Measurements from ENCODE around the gene FGF7. TPM values are rescaled to one million over a fixed set of nuclear protein-coding genes. Genes with fewer than 3 reads are reported as not detected.

FGF7 gene
- polyA plus RNA-seq, 1 donor from 2014 or later, result 0.04 TPM

DNA sequence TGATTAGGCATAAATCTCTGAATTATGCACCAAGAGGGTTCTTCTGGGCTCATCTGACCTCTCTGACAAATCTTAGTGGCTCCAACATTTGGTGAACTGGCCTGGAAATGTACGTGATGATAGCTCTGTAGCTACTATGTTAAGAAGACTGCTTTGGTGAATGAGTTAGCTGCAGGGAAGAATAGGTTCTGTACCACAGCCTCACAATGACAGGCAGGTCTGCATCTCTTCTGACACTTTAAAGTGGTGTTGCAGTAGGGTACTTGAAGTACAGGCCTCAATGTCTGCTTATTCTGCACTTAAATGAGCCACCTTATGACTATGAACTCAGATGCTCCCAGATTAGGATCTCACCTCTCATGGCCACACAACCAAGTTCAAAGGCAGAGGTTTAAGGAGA is 7.0 kb downstream of the FGF7 start:
- H3K79me2 ChIP-seq (replicated peaks; ENCODE audit: insufficient read depth, low read length), result no peaks in the 10 kb centered on the region

DNA sequence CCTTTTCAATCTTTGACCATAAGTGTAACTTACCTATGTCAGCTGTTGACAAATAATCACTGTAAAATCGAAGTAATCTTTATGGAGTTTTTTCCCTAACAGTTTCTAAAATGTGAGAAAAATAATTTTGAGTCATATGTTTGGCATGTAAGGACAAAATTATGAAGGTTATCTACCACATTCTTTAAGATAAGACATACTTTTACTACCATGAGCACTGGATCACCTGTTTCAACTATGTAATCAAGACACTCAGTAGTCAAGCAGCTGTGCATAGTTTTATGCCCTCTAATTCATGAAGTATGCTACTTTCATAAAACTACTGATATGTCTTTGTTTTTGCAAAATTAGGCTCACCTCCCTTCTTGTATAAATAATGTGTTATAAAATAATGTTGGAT is 12.1 kb downstream of the FGF7 start:
- TF ChIP-seq SMC3 (conservative IDR thresholded peaks at IDR 0.05; ENCODE audit: poor library complexity) (no peak), RAD21 (conservative IDR thresholded peaks at IDR 0.05) (no peak), POLR2AphosphoS5 (IDR thresholded peaks at IDR 0.05) (no peak), MXI1 (conservative IDR thresholded peaks at IDR 0.05; ENCODE audit: poor library complexity, severe bottlenecking) (no peak), TAF1 (IDR thresholded peaks at IDR 0.05; ENCODE audit: low read depth) (no peak), EP300 (conservative IDR thresholded peaks at IDR 0.05; ENCODE audit: poor library complexity, severe bottlenecking) (no peak), EZH2 (IDR thresholded peaks at IDR 0.05; ENCODE audit: borderline replicate concordance, insufficient read depth, low read length, poor library complexity, severe bottlenecking) (no peak)
- TF ChIP-seq, protein P1, sequence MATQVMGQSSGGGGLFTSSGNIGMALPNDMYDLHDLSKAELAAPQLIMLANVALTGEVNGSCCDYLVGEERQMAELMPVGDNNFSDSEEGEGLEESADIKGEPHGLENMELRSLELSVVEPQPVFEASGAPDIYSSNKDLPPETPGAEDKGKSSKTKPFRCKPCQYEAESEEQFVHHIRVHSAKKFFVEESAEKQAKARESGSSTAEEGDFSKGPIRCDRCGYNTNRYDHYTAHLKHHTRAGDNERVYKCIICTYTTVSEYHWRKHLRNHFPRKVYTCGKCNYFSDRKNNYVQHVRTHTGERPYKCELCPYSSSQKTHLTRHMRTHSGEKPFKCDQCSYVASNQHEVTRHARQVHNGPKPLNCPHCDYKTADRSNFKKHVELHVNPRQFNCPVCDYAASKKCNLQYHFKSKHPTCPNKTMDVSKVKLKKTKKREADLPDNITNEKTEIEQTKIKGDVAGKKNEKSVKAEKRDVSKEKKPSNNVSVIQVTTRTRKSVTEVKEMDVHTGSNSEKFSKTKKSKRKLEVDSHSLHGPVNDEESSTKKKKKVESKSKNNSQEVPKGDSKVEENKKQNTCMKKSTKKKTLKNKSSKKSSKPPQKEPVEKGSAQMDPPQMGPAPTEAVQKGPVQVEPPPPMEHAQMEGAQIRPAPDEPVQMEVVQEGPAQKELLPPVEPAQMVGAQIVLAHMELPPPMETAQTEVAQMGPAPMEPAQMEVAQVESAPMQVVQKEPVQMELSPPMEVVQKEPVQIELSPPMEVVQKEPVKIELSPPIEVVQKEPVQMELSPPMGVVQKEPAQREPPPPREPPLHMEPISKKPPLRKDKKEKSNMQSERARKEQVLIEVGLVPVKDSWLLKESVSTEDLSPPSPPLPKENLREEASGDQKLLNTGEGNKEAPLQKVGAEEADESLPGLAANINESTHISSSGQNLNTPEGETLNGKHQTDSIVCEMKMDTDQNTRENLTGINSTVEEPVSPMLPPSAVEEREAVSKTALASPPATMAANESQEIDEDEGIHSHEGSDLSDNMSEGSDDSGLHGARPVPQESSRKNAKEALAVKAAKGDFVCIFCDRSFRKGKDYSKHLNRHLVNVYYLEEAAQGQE (IDR thresholded peaks at IDR 0.05; ENCODE audit: borderline replicate concordance), result no peak
- TF ChIP-seq, protein P2, sequence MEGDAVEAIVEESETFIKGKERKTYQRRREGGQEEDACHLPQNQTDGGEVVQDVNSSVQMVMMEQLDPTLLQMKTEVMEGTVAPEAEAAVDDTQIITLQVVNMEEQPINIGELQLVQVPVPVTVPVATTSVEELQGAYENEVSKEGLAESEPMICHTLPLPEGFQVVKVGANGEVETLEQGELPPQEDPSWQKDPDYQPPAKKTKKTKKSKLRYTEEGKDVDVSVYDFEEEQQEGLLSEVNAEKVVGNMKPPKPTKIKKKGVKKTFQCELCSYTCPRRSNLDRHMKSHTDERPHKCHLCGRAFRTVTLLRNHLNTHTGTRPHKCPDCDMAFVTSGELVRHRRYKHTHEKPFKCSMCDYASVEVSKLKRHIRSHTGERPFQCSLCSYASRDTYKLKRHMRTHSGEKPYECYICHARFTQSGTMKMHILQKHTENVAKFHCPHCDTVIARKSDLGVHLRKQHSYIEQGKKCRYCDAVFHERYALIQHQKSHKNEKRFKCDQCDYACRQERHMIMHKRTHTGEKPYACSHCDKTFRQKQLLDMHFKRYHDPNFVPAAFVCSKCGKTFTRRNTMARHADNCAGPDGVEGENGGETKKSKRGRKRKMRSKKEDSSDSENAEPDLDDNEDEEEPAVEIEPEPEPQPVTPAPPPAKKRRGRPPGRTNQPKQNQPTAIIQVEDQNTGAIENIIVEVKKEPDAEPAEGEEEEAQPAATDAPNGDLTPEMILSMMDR (IDR thresholded peaks at IDR 0.05; ENCODE audit: poor library complexity, severe bottlenecking), result no peak
- no peaks in the 10 kb centered on the region for H4K20me1 ChIP-seq (ENCODE audit: insufficient read depth)
- H3K36me3 ChIP-seq (ENCODE audit: insufficient read depth, low read length), result no peaks in the 10 kb centered on the region
- no peaks in the 10 kb centered on the region for H3K27me3 ChIP-seq (ENCODE audit: insufficient read depth, low read depth, low read length)
- H3K79me2 ChIP-seq (replicated peaks; ENCODE audit: insufficient read depth, low read length), result no peaks in the 10 kb centered on the region
- H3K9me2 ChIP-seq (ENCODE audit: insufficient read depth, low read length), result no peaks in the 10 kb centered on the region
- H3K4me3 ChIP-seq (ENCODE audit: low read length), result no peak overlapping the region
- no peaks in the 10 kb centered on the region for H3F3A ChIP-seq (ENCODE audit: insufficient read depth, low read length, poor library complexity, severe bottlenecking)
- H3K9ac ChIP-seq (ENCODE audit: low read length), result no peak overlapping the region
- no peak overlapping the region for H3K27ac ChIP-seq (ENCODE audit: low read length)
- H2AFZ ChIP-seq (ENCODE audit: low read depth, low read length), result no peak overlapping the region
- no peaks in the 10 kb centered on the region for H3K9me3 ChIP-seq (ENCODE audit: low read length)
- no peak overlapping the region for H3K4me2 ChIP-seq (ENCODE audit: low read length)

More for the DNA sequence above, 7.0 kb downstream of the FGF7 start:
- no peaks in the 10 kb centered on the region for H3K36me3 ChIP-seq (ENCODE audit: insufficient read depth, low read length)
- no peak overlapping the region for H3K4me2 ChIP-seq (ENCODE audit: low read length)
- no peaks in the 10 kb centered on the region for H4K20me1 ChIP-seq (ENCODE audit: insufficient read depth)
- no peak overlapping the region for H3K4me3 ChIP-seq (ENCODE audit: low read length)
- H3K9me2 ChIP-seq (ENCODE audit: insufficient read depth, low read length), result no peaks in the 10 kb centered on the region
- no peaks in the 10 kb centered on the region for H3K27me3 ChIP-seq (ENCODE audit: insufficient read depth, low read depth, low read length)
- no peaks in the 10 kb centered on the region for H3F3A ChIP-seq (ENCODE audit: insufficient read depth, low read length, poor library complexity, severe bottlenecking)
- H2AFZ ChIP-seq (ENCODE audit: low read depth, low read length), result no peak overlapping the region
- H3K27ac ChIP-seq (ENCODE audit: low read length), result no peak overlapping the region
- no peak for TF ChIP-seq EP300 (conservative IDR thresholded peaks at IDR 0.05; ENCODE audit: poor library complexity, severe bottlenecking)
- no peak for TF ChIP-seq RAD21 (conservative IDR thresholded peaks at IDR 0.05)
- TF ChIP-seq, protein P1 (IDR thresholded peaks at IDR 0.05; ENCODE audit: borderline replicate concordance), result no peak
- no peak for TF ChIP-seq SMC3 (conservative IDR thresholded peaks at IDR 0.05; ENCODE audit: poor library complexity)
- no peak for TF ChIP-seq EZH2 (IDR thresholded peaks at IDR 0.05; ENCODE audit: borderline replicate concordance, insufficient read depth, low read length, poor library complexity, severe bottlenecking)
- TF ChIP-seq MXI1 (conservative IDR thresholded peaks at IDR 0.05; ENCODE audit: poor library complexity, severe bottlenecking), result no peak
- TF ChIP-seq TAF1 (IDR thresholded peaks at IDR 0.05; ENCODE audit: low read depth), result no peak
- TF ChIP-seq POLR2AphosphoS5 (IDR thresholded peaks at IDR 0.05), result no peak
- TF ChIP-seq, protein P2 (IDR thresholded peaks at IDR 0.05; ENCODE audit: poor library complexity, severe bottlenecking), result no peak
- H3K9me3 ChIP-seq (ENCODE audit: low read length), result no peaks in the 10 kb centered on the region
- H3K9ac ChIP-seq (ENCODE audit: low read length), result no peak overlapping the region
